ENCODE measurements around the gene MTX2. TPM values are rescaled to one million over a fixed set of nuclear protein-coding genes. Genes with fewer than 3 reads are reported as not detected.
A peak's percentile ranks its signal among the peaks of the same experiment; 100 is the strongest.

MTX2 gene
- total RNA-seq, 1 experiment from 2014 or later, result 59.6 TPM

- Histone ChIP-seq H3K36me3 (replicated peaks; ENCODE audit: control insufficient read depth, insufficient read depth, low read length) (no peaks in the 10 kb centered on the region), H3K27me3 (ENCODE audit: control insufficient read depth, insufficient read depth, low read length) (no peaks in the 10 kb centered on the region), H3K4me3 (ENCODE audit: insufficient read depth, low read depth, low read length) (no peak overlapping the region)
- no peak for DNase-seq
Observed at GRCh38 chr2:176317199-176317598, 48.0 kb downstream of the MTX2 start.

GRCh38 chr2:176317623-176318065 is 48.4 kb downstream of the MTX2 start:
- H3K36me3 ChIP-seq (replicated peaks; ENCODE audit: control insufficient read depth, insufficient read depth, low read length), result no peaks in the 10 kb centered on the region
- no peak overlapping the region for H3K4me3 ChIP-seq (ENCODE audit: insufficient read depth, low read depth, low read length)
- H3K27me3 ChIP-seq (ENCODE audit: control insufficient read depth, insufficient read depth, low read length), result no peaks in the 10 kb centered on the region
- no peak for DNase-seq

DNA sequence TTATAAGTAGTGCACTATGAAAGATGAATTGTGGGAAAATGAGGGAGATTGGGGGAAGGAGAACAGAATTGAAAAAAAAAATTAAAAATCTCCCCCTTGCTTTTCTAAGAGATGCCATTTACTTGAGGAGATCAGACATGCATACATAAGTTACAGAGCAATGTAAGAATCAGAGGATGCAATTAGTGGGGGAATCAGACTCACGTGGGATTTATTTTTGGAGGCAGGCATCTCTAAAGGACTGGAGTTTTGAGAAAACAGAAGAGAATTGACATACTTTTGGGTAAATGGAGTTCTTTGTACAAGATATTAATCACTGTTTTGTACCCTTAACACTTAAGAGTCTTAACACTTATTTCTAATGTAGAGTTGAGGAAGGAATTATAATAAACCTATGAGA is 52.7 kb downstream of the MTX2 start:
- Histone ChIP-seq H3K27me3 (ENCODE audit: control insufficient read depth, insufficient read depth, low read length) (no peaks in the 10 kb centered on the region), H3K4me3 (ENCODE audit: insufficient read depth, low read depth, low read length) (no peak overlapping the region), H3K36me3 (replicated peaks; ENCODE audit: control insufficient read depth, insufficient read depth, low read length) (no peaks in the 10 kb centered on the region)
- DNase-seq, result no peak

DNA sequence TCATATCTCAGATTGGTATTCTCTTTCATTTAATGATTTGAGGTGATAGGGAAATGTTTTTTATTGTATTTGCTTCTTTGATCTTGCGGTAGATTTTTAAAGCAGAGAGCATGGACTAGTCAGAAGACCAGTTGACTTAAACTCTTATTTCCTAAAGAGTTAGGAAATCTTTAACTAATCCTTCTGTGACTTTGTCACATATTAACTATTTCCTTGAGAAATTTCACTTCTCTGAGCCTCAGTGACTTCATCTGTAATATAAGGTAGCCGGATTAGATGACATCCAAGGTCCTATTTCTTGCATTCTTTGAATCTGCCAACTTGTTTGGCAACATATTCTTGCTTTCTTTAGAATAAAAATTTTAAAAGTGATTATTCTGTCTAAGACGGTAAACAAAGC is 55.6 kb downstream of the MTX2 start:
- H3K36me3 ChIP-seq (replicated peaks; ENCODE audit: control insufficient read depth, insufficient read depth, low read length), result no peaks in the 10 kb centered on the region
- H3K27me3 ChIP-seq (ENCODE audit: control insufficient read depth, insufficient read depth, low read length), result no peaks in the 10 kb centered on the region
- no peak overlapping the region for H3K4me3 ChIP-seq (ENCODE audit: insufficient read depth, low read depth, low read length)
- DNase-seq, result no peak

DNA sequence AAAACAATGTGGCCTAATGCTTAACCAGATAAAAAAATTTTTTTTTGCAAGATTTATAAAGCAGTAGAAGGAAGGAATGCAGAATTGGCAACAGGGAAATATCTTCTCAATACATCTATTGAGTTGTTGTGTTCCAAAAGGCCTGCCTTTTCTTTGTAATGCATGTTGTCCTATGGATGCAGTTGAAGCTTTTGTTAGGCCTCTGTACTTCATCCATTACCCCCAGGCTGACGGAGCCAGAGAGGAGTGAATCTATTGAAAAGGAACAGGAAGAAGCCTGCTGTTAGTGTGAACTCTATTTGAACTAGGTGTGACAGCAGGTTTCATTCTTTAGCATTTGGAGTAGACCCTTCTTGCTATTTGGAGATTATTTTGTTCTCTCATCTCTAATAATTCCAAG is 56.5 kb downstream of the MTX2 start:
- no peak overlapping the region for H3K4me3 ChIP-seq (ENCODE audit: insufficient read depth, low read depth, low read length)
- no peaks in the 10 kb centered on the region for H3K27me3 ChIP-seq (ENCODE audit: control insufficient read depth, insufficient read depth, low read length)
- DNase-seq, result peak; percentile 13
- no peaks in the 10 kb centered on the region for H3K36me3 ChIP-seq (replicated peaks; ENCODE audit: control insufficient read depth, insufficient read depth, low read length)

- no peaks in the 10 kb centered on the region for H3K27me3 ChIP-seq (ENCODE audit: control insufficient read depth, insufficient read depth, low read length)
- no peaks in the 10 kb centered on the region for H3K36me3 ChIP-seq (replicated peaks; ENCODE audit: control insufficient read depth, insufficient read depth, low read length)
- no peak overlapping the region for H3K4me3 ChIP-seq (ENCODE audit: insufficient read depth, low read depth, low read length)
- no peak for DNase-seq
Observed at GRCh38 chr2:176328149-176328548, 58.9 kb downstream of the MTX2 start.

- no peak overlapping the region for H3K4me3 ChIP-seq (ENCODE audit: insufficient read depth, low read depth, low read length)
- DNase-seq, result no peak
- H3K27me3 ChIP-seq (ENCODE audit: control insufficient read depth, insufficient read depth, low read length), result no peaks in the 10 kb centered on the region
- H3K36me3 ChIP-seq (replicated peaks; ENCODE audit: control insufficient read depth, insufficient read depth, low read length), result no peaks in the 10 kb centered on the region
Observed at GRCh38 chr2:176330612-176331011, 61.4 kb downstream of the MTX2 start.

GRCh38 chr2:176331646-176332045 is 62.4 kb downstream of the MTX2 start:
- Histone ChIP-seq H3K4me3 (ENCODE audit: insufficient read depth, low read depth, low read length) (no peak overlapping the region), H3K27me3 (ENCODE audit: control insufficient read depth, insufficient read depth, low read length) (no peaks in the 10 kb centered on the region), H3K36me3 (replicated peaks; ENCODE audit: control insufficient read depth, insufficient read depth, low read length) (no peaks in the 10 kb centered on the region)
- DNase-seq, result no peak

- DNase-seq, result no peak
- no peak overlapping the region for H3K4me3 ChIP-seq (ENCODE audit: insufficient read depth, low read depth, low read length)
- no peaks in the 10 kb centered on the region; the same call in 1 of the 2 replicates for H3K36me3 ChIP-seq (replicated peaks; ENCODE audit: control insufficient read depth, insufficient read depth, low read length)
- no peaks in the 10 kb centered on the region for H3K27me3 ChIP-seq (ENCODE audit: control insufficient read depth, insufficient read depth, low read length)
Observed at GRCh38 chr2:176334729-176335128, 65.5 kb downstream of the MTX2 start.

DNA sequence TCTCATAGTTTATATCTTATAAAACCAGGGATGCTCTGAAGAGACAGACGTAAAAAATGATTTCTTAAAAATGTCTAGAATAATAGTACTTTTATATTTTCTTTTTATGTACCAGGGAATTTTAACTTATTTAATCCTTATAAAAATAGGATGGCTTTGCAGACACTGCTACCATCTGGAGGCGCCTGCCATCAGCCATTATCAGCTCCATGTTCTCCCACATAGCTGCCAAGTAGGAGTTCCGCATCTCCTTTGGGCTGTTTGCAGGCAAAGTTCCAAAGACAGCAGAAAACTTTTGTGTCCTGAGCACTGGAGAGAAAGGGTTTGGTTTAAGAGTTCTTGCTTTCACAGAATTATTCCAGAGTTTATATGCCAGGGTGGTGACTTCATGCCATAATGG is 69.2 kb downstream of the MTX2 start:
- no peak for DNase-seq
- H3K27me3 ChIP-seq (ENCODE audit: control insufficient read depth, insufficient read depth, low read length), result no peaks in the 10 kb centered on the region
- H3K36me3 ChIP-seq (replicated peaks; ENCODE audit: control insufficient read depth, insufficient read depth, low read length), result no peaks in the 10 kb centered on the region; the same call in 1 of the 2 replicates
- H3K4me3 ChIP-seq (ENCODE audit: insufficient read depth, low read depth, low read length), result no peak overlapping the region

DNA sequence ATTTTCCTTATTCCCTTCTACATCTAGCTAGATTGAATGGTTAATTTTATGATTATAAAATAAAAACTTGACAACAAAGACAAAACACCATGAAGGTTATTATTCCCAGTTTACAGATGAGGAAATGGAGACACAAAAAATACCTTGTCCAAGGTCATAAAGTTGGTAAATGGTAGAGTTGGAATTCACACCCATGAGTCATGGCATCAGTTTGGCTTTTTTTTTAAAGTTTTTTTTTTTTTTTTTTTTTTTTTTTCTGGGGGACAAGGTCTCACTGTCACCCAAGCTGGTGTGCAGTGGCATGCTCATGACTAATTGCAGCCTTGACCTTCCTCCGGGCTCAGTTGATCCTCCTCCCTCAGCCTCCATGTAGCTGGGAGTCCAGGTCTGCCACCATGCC is 70.0 kb downstream of the MTX2 start:
- no peak for DNase-seq
- H3K36me3 ChIP-seq (replicated peaks; ENCODE audit: control insufficient read depth, insufficient read depth, low read length), result no peaks in the 10 kb centered on the region; the same call in 1 of the 2 replicates
- H3K4me3 ChIP-seq (ENCODE audit: insufficient read depth, low read depth, low read length), result no peak overlapping the region
- no peaks in the 10 kb centered on the region for H3K27me3 ChIP-seq (ENCODE audit: control insufficient read depth, insufficient read depth, low read length)

GRCh38 chr2:176356251-176356650 is 87.0 kb downstream of the MTX2 start:
- no peaks in the 10 kb centered on the region for H3K27me3 ChIP-seq (ENCODE audit: control insufficient read depth, insufficient read depth, low read length)
- DNase-seq, result no peak
- H3K4me3 ChIP-seq (ENCODE audit: insufficient read depth, low read depth, low read length), result no peak overlapping the region
- no peaks in the 10 kb centered on the region for H3K36me3 ChIP-seq (replicated peaks; ENCODE audit: control insufficient read depth, insufficient read depth, low read length)

DNA sequence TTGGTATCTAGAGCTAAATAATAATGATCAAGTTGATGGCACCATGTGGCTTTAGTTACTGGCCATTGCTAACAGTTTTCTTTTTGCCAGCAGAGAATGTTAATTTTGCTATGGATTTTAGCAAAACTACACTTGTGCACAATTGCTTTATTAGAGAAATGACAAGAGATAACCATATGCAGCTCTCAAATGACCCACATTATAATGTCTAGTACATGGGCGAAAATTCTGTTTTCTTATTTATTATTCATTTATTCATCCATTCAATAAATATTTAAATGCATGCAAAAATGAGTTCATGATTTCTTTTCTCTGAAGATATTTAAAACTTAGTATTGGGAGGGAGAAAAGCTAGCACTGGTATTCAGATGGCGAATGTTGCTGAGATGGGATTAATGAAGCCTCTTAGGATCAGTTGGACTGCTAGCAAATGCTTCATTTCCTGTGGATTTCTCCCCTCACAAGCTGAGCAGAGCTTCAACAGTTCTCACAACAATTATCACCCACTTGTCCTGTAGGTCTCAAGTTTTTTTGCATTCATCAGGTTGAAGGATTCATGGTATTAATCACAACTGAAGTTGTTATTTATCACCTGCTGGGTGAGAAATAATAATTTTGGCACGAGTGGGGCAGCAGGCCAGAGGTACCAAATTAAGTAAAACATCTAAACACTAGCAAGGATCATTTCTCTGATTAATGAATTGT is 95.2 kb downstream of the MTX2 start:
- no peak for DNase-seq
- H3K36me3 ChIP-seq (replicated peaks; ENCODE audit: control insufficient read depth, insufficient read depth, low read length), result no peaks in the 10 kb centered on the region
- no peak overlapping the region for H3K4me3 ChIP-seq (ENCODE audit: insufficient read depth, low read depth, low read length)
- H3K27me3 ChIP-seq (ENCODE audit: control insufficient read depth, insufficient read depth, low read length), result no peaks in the 10 kb centered on the region

DNA sequence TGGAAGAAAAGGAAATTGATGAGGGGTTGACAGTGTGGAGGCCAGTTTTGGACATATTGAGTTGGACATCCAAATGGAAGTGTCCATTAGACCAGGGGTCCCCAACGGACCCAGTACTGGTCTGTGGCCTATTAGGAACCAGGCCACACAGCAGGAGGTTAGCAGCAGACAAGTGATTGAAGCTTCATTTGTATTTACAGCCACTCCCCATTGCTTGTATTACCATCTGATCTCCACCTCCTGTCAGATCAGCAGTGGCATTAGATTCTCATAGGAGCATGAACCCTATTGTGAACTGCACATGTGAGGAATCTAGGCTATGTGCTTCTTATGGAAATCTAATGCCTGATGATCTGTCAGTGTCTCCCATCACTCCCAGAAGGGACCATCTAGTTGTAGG is 99.1 kb downstream of the MTX2 start:
- no peak overlapping the region for H3K4me3 ChIP-seq (ENCODE audit: insufficient read depth, low read depth, low read length)
- no peaks in the 10 kb centered on the region for H3K36me3 ChIP-seq (replicated peaks; ENCODE audit: control insufficient read depth, insufficient read depth, low read length)
- no peak for DNase-seq
- H3K27me3 ChIP-seq (ENCODE audit: control insufficient read depth, insufficient read depth, low read length), result no peaks in the 10 kb centered on the region

DNA sequence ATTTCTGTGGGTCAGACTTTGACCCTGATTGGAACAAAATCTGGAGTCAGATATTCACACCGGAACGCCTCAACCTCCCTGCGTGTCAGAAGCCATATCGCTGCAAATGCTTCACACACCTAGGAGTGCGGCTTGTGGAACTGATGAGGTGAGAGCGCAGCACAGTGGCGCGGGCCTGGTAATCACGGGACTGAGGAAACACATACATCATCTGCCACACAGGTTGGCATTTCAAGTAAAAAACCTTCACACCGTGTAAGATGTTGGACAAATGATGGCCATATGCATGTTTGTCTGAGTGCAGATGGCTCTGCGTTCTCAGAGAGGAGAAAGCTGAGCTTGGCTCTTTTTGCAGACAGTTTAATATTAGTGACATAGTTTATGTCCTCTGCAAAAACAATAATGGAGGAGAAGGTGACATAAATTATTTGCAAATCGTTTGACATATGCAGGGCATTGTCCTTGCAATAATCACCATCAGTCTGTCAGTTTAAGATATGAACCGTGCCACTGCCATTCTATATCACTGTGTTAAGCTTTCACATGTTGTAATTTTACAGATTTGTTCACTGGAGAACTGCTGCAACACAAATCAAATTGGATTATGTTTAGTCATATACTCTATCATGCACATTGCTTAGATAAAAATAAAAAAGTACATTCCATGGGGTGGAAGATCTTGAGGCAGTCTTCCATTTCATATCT is 101.4 kb downstream of the MTX2 start:
- H3K27me3 ChIP-seq (ENCODE audit: control insufficient read depth, insufficient read depth, low read length), result no peaks in the 10 kb centered on the region
- DNase-seq, result no peak
- H3K4me3 ChIP-seq (ENCODE audit: insufficient read depth, low read depth, low read length), result no peak overlapping the region
- H3K36me3 ChIP-seq (replicated peaks; ENCODE audit: control insufficient read depth, insufficient read depth, low read length), result no peaks in the 10 kb centered on the region
